ENCODE data around the gene TRIP12.
"Not testable (repeated sequence)": the region's sequence is repeated elsewhere in the genome, so short reads cannot be mapped to it uniquely, and the experiment has no call there.

TRIP12 gene

DNA sequence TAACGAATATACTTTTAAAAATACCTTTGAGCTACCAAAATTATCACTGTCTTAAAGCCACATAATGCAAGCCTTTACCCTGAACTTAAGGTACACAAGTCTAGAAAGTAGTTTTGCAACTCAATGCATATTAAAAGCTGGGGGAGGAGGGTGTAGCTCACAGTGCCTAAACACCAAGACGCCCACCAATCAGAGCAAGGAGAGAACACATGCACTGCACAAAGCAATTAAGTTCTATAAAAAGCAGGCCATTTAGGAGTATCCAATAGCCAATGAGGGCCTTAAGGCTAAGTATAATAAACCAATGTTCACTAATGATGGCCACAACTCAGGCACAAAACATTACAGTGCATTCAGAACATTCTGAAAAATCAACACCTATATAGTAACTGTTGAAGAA, 16.2 kb downstream of the TRIP12 start:
- H3K36me3 ChIP-seq = peaks cover 39% of the 10 kb centered on the region
- peaks cover 0 to 2% of the 10 kb centered on the region in 2 experiments for H3K4me1 ChIP-seq (ENCODE audit: control insufficient read depth in 1 of 2, insufficient read depth in 1 of 2, low read depth in 1 of 2, low read length in 1 of 2)
- no peaks in the 10 kb centered on the region for H3K9me3 ChIP-seq
- H3K27ac ChIP-seq = no peak overlapping the region
- no peak for TF ChIP-seq CTCF (IDR thresholded peaks at IDR 0.05)
- no peaks in the 10 kb centered on the region for H3K27me3 ChIP-seq
- no peak overlapping the region for H3K4me3 ChIP-seq (ENCODE audit: low read depth in 1 of 2, low read length in 1 of 2)

GRCh38 chr2:229903037-229903436, 18.8 kb downstream of the TRIP12 start:
- Histone ChIP-seq H3K27ac (no peak overlapping the region), H3K36me3 (peaks cover 35% of the 10 kb centered on the region), H3K9me3 (no peaks in the 10 kb centered on the region), H3K27me3 (no peaks in the 10 kb centered on the region), H3K4me3 (ENCODE audit: low read depth in 1 of 2, low read length in 1 of 2) (no peak overlapping the region), H3K4me1 (ENCODE audit: control insufficient read depth in 1 of 2, insufficient read depth in 1 of 2, low read depth in 1 of 2, low read length in 1 of 2) (no peaks in the 10 kb centered on the region)
- no peak for TF ChIP-seq CTCF (IDR thresholded peaks at IDR 0.05)

DNA sequence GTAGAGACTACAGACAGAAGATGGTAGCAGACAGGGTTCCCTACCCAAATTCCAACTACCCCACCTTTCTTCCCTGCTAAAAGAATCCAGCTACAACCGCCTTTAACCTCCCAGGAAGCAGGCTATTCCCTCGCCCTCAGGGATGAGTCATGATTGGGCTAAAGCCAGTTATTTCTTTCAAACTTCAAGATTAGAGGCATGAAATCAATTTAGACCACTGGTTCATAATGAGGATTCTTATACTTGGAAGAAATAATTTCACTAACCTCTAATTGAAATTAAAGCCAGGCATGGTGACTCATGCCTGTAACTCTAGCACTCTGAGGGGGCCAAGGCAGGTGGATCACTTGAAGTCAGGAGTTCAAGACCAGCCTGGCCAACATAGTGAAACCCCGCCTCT, 20.0 kb downstream of the TRIP12 start:
- no peak overlapping the region for H3K27ac ChIP-seq
- H3K9me3 ChIP-seq = no peaks in the 10 kb centered on the region
- no peak for TF ChIP-seq CTCF (IDR thresholded peaks at IDR 0.05)
- H3K36me3 ChIP-seq = peaks cover 23% of the 10 kb centered on the region
- H3K27me3 ChIP-seq = no peaks in the 10 kb centered on the region
- no peak overlapping the region for H3K4me3 ChIP-seq (ENCODE audit: low read depth in 1 of 2, low read length in 1 of 2)
- H3K4me1 ChIP-seq (ENCODE audit: control insufficient read depth in 1 of 2, insufficient read depth in 1 of 2, low read depth in 1 of 2, low read length in 1 of 2) = no peaks in the 10 kb centered on the region

- peaks cover 22% of the 10 kb centered on the region for H3K36me3 ChIP-seq
- H3K9me3 ChIP-seq; H3K4me1 ChIP-seq (ENCODE audit: control insufficient read depth in 1 of 2, insufficient read depth in 1 of 2, low read depth in 1 of 2, low read length in 1 of 2); H3K4me3 ChIP-seq (ENCODE audit: low read depth in 1 of 2, low read length in 1 of 2); H3K27ac ChIP-seq; H3K27me3 ChIP-seq: not testable (repeated sequence)
Measured at GRCh38 chr2:229900514-229900913, 21.3 kb downstream of the TRIP12 start.

DNA sequence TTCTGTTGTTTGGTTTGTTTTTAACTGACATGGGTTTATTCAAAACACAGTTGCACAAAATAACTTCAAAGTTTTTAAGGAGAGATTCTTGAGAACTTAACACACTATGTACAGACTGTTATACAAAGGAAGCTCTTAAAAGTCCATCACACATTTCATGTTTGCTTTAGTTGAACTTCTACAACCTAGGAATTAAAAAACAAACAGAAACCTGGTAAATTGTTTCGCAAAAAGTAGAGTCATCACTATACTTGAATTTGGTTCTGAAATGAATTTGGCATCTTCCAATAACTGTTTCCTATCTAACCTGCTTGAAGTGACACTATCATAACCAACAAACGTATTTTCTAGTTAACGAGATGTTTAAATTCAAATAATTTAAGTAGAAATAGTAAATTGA, 21.8 kb downstream of the TRIP12 start:
- Histone ChIP-seq H3K4me3 (ENCODE audit: low read depth in 1 of 2, low read length in 1 of 2) (no peak overlapping the region), H3K36me3 (peaks cover 22% of the 10 kb centered on the region), H3K4me1 (ENCODE audit: control insufficient read depth in 1 of 2, insufficient read depth in 1 of 2, low read depth in 1 of 2, low read length in 1 of 2) (no peaks in the 10 kb centered on the region), H3K27ac (no peak overlapping the region), H3K27me3 (no peaks in the 10 kb centered on the region), H3K9me3 (no peaks in the 10 kb centered on the region)
- TF ChIP-seq CTCF (IDR thresholded peaks at IDR 0.05) = no peak

DNA sequence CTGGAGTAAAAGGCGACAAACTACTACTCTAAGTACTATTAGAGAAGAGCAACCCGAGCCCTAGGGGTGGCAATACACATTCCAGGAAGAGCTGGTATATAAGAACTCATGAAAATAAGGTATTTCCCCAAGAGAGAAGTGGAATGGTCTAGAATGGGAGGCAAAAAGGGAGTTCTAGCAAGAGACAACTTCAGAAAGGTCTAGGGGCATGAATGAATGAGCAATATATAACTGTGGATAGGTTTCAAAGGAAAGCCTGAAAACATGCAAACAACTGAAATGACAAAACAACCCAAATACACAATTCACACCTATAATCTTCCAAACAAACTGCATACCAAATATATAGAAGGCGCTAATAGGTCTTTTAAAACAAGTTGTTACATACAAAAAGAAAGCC, 22.2 kb downstream of the TRIP12 start:
- H3K36me3 ChIP-seq = peaks cover 18% of the 10 kb centered on the region
- H3K27me3 ChIP-seq = no peaks in the 10 kb centered on the region
- H3K4me1 ChIP-seq (ENCODE audit: control insufficient read depth in 1 of 2, insufficient read depth in 1 of 2, low read depth in 1 of 2, low read length in 1 of 2) = no peaks in the 10 kb centered on the region
- no peaks in the 10 kb centered on the region for H3K9me3 ChIP-seq
- no peak overlapping the region for H3K4me3 ChIP-seq (ENCODE audit: low read depth in 1 of 2, low read length in 1 of 2)
- no peak for TF ChIP-seq CTCF (IDR thresholded peaks at IDR 0.05)
- no peak overlapping the region for H3K27ac ChIP-seq

All from neutrophil (primary cell).